Mucosa of descending colon (tissue), 3 donors: ENCODE measurements around the gene PRR22. TPM values are rescaled to one million over a fixed set of nuclear protein-coding genes. Genes with fewer than 3 reads are reported as not detected.
"Not testable (repeated sequence)": the region's sequence is repeated elsewhere in the genome, so short reads cannot be mapped to it uniquely, and the experiment has no call there.

Experiments
- ATAC-seq: fragments of 200-7000 bp; cut with Tn5 transposase; one replicate; pipeline ENCODE4 v1.9.1; 2020; ENCODE audit warnings: mild to moderate bottlenecking, moderate library complexity
- DNase-seq, 3 donors: peaks; one replicate each; pipeline ENCODE4 v3.0.0-alpha.2; 2020
- H3K36me3 ChIP-seq: fragments of 200-600 bp; one replicate; pipeline ENCODE4 v1.8.0; 2021; ENCODE audit warnings: low read depth, mild to moderate bottlenecking
- H3K4me1 ChIP-seq: fragments of 200-600 bp; one replicate; pipeline ENCODE4 v1.8.0; 2021; ENCODE audit warnings: low read depth, mild to moderate bottlenecking
- H3K4me3 ChIP-seq: fragments of 200-600 bp; one replicate; pipeline ENCODE4 v1.8.0; 2021; ENCODE audit warnings: mild to moderate bottlenecking
- H3K9me3 ChIP-seq: fragments of 200-600 bp; one replicate; pipeline ENCODE4 v1.8.0; 2021; ENCODE audit warnings: mild to moderate bottlenecking
- CTCF ChIP-seq: fragments of 200-600 bp; IDR thresholded peaks from one replicate; pipeline ENCODE4 v1.8.0; 2022; ENCODE audit warnings: antibody characterized with exemption, mild to moderate bottlenecking
- intact Hi-C, 2 donors: fragments of 100-400 bp; cut with DNase I in 1 of 2; cut with micrococcal nuclease in 1 of 2; formaldehyde crosslinking; loops; one replicate each; pipeline versions ENCODE4 v1.11.0 to v1.11.1; 2022; cut with DNase I, micrococcal nuclease
- total RNA-seq, 3 donors: library from RNA; stranded (reverse); fragmentation: NEBNext Ultra II Directional in 2 of 3; extraction: Animal tissue kit (Norgen Biotek cat#: 25700) in 2 of 3; gene quantifications; one replicate each; pipeline versions ENCODE4 v1.2.1 to v1.2.4, GENCODE V29; 2021 to 2023
- donor health status: DM: no; HTN: no; CAD: no; lungs with moderate emphysema.
- donor health status: DM: no; HTN: no; CAD: no.
- donor health status: DM: no; HTN: yes; CAD: no.

The PRR22 gene
- total RNA-seq, 3 donors from 2014 or later: 3.1 to 6.8 (median 4.1) TPM

- no peak for DNase-seq
- no peak overlapping the region for H3K4me3 ChIP-seq
- TF ChIP-seq CTCF: no peak
- no peaks in the 10 kb centered on the region for H3K9me3 ChIP-seq
- no peaks in the 10 kb centered on the region for H3K36me3 ChIP-seq
- no peak for ATAC-seq
- intact Hi-C loops: no loop called here
- H3K4me1 ChIP-seq: no peaks in the 10 kb centered on the region
Measured at GRCh38 chr19:5738423-5738822, 46.1 kb downstream of the PRR22 start.

GRCh38 chr19:5733172-5733571 lies 51.4 kb downstream of the PRR22 start:
- ATAC-seq, intact Hi-C loops, H3K4me3 ChIP-seq, H3K4me1 ChIP-seq, H3K36me3 ChIP-seq, DNase-seq: not testable (repeated sequence)
- H3K9me3 ChIP-seq: peaks cover 11% of the 10 kb centered on the region

Other genes with a start within 250 kb of the PRR22 start
- gene TINCR, start 216.8 kb downstream of the PRR22 start, total RNA-seq: 1 to 10 TPM; 4.6 to 9.0 (median 5.6) TPM
- 100 to 1,000 TPM in 2 of 3 donors, 10 to 100 TPM in 1; 66.7 to 122 (median 102) TPM for gene SAFB2, start 162.0 kb downstream of the PRR22 start, total RNA-seq
- 100 to 1,000 TPM in 1 of 3 donors, 10 to 100 TPM in 2; 78.8 to 115 (median 83.3) TPM for gene SAFB, start 161.7 kb downstream of the PRR22 start, total RNA-seq
- 10 to 100 TPM; 70.1 to 73.7 (median 70.9) TPM for gene MICOS13, start 104.2 kb downstream of the PRR22 start, total RNA-seq
- 1 to 10 TPM; 2.3 to 8.2 (median 3.3) TPM for gene HSD11B1L, start 103.7 kb downstream of the PRR22 start, total RNA-seq
- 100 to 1,000 TPM; 541 to 812 (median 769) TPM for gene RPL36, start 94.5 kb downstream of the PRR22 start, total RNA-seq
- gene LONP1, start 64.6 kb downstream of the PRR22 start, total RNA-seq: 10 to 100 TPM; 55.9 to 63.0 (median 55.9) TPM
- gene CATSPERD, start 64.1 kb downstream of the PRR22 start, total RNA-seq: not detected
- 10 to 100 TPM; 33.3 to 36.9 (median 35.6) TPM for gene DUS3L, start 6.4 kb upstream of the PRR22 start, total RNA-seq
- gene NRTN, start 20.3 kb upstream of the PRR22 start, total RNA-seq: 10 to 100 TPM in 1 of 3 donors, 1 to 10 TPM in 1, under 1 TPM in 1; 0.64 to 11.3 (median 1.4) TPM
- gene FUT6, start 55.0 kb upstream of the PRR22 start, total RNA-seq: 10 to 100 TPM; 44.4 to 93.6 (median 82.3) TPM
- gene FUT3, start 66.7 kb upstream of the PRR22 start, total RNA-seq: 100 to 1,000 TPM; 128 to 276 (median 215) TPM
- not detected for gene FUT5, start 85.8 kb upstream of the PRR22 start, total RNA-seq
- gene NDUFA11, start 119.0 kb upstream of the PRR22 start, total RNA-seq: 100 to 1,000 TPM; 178 to 213 (median 182) TPM
- gene VMAC, start 120.1 kb upstream of the PRR22 start, total RNA-seq: 10 to 100 TPM in 1 of 3 donors, 1 to 10 TPM in 2; 5.6 to 10.0 (median 8.3) TPM
- 10 to 100 TPM in 2 of 3 donors, 1 to 10 TPM in 1; 9.5 to 20.2 (median 16.4) TPM for gene CAPS, start 129.5 kb upstream of the PRR22 start, total RNA-seq
- gene RANBP3, start 193.4 kb upstream of the PRR22 start, total RNA-seq: 10 to 100 TPM; 47.0 to 94.2 (median 60.5) TPM